PC-9 (cell line): ENCODE results near the gene ITK.

Experiments used
- CTCF ChIP-seq: fragments of 200-600 bp; sonication (generic); conservative IDR thresholded peaks from 2 replicates; pipeline ENCODE4 v1.6.1; 2017; ENCODE audit warnings: mixed run types, antibody characterized with exemption, mild to moderate bottlenecking, moderate library complexity
- EZH2 ChIP-seq: fragments of 200-600 bp; sonication (generic); IDR thresholded peaks from 2 replicates; pipeline ENCODE4 v1.8.0; 2017; ENCODE audit warnings: antibody characterized with exemption, low read depth

GRCh38 chr5:157216391-157217142, 35.9 kb downstream of the ITK start:
- TF ChIP-seq CTCF (no peak), EZH2 (no peak)
